Kasumi-1 (cell line): ENCODE results near the gene UNC5C.
"Not testable (repeated sequence)": the region's sequence is repeated elsewhere in the genome, so short reads cannot be mapped to it uniquely, and the experiment has no call there.

Experiments
- DNase-seq, 2 experiments: peaks; one replicate each; lab custom pipeline; 2025; lab: John Stamatoyannopoulos, UW

The UNC5C gene

DNA sequence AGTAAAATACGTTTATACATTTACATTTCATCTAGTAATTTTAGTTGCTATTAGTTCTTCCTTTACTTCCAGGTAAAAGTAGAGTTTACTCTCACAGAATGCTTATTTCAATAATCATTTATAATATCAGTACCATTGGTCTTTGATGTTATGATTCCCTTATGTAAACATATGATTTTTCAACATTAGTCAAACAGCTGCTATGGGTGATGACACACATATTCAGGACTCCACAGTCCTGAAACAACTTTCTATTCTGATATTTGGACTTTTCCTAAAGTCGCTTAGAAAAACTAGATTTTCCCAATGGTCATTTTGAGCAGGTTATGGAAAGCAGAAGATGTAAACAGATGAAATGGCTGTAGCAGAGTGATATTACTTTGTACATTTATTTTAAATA lies 369.8 kb downstream of the UNC5C start:
- no peak for DNase-seq

DNA sequence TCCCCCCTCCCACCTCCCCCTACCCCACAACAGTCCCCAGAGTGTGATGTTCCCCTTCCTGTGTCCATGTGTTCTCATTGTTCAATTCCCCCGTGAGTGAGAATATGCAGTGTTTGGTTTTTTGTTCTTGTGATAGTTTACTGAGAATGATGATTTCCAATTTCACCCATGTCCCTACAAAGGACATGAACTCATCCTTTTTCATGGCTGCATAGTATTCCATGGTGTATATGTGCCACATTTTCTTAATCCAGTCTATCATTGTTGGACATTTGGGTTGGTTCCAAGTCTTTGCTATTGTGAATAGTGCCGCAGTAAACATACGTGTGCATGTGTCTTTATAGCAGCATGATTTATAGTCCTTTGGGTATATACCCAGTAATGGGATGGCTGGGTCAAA lies 377.4 kb downstream of the UNC5C start:
- DNase-seq, result not testable (repeated sequence)

DNA sequence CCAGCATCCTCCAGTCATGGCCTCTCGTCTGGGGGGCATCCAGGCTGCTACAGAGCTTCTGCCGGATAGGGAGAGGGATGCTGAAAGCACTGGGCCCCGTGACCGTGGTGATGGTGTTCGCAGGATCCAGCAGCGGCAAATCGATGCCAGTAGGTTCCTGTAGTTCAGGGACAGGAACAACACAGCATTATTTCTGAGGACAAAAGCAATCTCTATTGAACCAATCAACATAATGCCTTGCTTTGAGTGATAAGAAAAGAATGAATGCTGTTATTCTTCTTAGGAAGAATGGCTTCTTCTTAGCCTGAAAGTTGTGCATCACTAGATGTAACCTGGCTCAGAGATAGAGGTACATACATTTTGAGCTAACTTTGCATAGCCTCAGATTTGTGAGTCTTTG lies 378.6 kb downstream of the UNC5C start:
- DNase-seq, result no peak

DNA sequence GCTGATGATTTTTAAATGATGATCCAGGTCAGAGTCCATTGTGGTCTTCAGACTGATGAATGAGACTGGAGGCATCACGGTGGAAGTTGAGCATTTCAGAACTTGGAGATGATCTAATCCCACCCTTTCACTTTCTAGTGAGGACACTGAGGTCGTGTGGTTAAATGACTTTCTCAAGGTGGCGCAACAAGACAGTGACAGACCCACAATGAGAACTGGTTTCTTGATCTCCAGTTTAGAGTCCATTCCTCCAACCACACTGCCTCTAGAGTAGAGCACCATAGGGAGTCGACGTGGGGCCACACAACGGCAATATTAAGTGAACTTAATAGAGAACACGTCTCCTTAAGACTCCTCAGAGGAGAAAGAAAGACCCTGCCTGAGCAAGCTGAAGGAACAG lies 381.0 kb downstream of the UNC5C start:
- peak; percentile 15 to 16 for DNase-seq

DNA sequence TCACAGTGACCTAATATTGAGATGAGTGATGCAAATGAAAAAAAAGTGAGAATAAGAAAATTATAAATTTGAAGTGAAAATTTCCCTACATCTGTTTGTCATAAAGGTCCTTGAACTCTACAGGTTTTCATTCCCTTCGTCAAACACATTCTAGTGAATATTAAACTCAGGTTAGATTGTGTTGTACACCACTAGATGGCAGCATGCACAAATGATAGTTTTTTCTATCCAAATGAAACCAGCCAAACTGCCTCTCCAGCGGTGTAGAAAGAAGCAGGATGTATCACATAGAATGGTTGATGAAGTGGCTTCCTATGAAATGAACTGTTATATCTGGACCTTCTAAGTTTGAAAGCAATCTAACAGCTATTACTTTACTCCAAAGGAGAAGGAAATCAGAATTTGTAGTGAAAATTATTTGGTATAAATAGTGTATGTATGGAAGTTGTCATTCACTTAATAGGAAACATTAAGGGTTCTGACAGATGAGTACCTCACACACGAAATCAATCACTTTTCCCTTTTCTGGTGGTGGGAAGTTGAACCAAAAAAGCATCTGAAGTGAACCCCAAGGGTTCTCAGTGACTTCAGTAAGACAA lies 382.7 kb downstream of the UNC5C start:
- peak; percentile 77 to 81 for DNase-seq

DNA sequence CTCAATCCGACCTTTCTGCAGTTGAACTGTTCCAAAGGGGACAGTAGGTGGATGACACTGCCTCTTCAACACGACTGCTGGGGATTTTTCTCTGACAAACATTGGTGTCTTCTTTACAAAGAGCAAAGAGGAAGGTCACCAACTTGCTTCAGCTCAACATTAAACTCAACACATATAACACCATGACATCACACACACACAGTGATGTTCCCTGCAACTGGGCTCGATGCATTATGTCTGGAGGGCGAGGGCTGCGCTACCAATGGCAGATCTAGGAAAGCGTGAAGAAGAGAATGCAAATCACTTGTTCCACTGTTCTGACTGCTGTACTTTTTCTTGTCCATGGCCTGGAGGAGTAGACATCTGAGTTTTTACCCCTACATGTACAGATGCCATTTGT lies 385.9 kb downstream of the UNC5C start:
- DNase-seq, result no peak

DNA sequence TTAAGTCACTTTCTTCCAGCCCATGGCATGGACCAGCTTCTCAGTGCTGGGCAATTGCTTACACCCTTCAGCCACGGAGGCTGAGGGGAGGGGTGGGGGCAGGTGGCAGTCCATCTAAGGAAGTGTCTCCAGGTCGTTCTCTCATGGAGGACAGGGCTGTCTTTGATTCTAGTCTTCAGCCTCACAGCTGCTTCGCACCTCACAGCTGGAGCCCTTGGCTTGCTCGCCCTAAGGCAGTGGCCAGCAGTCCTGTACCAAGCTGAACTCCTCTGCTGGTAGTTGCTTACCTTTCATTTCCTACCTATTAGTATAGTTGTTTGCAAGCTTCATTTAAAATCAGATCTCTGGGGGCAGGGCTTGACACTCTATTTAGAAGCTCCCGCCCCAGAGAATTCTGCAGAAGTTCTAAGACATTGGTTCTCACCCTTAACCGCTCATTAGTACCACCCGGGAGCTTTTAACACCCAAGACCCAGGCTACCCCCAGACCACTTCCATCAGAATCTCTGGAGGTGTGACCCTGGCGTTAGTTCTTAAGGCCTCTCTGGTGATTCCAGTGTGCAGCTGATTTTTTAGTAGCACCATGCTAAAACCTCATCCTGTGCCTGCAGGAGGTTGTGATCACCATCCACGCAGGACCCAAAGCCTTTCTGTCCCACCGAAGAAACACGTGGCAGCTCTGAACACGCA lies 386.8 kb downstream of the UNC5C start:
- DNase-seq, result no peak

DNA sequence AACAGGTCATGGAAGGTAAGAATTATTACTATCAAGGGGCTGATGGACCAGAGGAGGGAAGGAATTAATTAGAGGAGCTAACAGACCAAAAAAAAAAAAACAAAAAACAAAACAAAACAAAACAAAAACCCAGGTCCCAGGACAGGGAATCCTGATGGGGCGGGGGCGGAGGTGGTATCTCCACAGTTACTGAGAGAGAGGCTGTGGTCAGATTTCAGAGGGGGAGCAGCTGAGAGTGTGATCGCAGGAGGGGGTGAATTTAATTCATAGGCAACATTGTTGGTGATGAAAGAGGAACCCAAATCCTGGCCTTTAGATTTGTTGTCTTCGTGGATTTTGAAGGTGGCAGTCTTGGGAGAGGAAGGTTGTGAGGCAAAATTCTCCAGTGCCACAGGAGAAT lies 389.4 kb downstream of the UNC5C start:
- DNase-seq, result no peak

- no peak for DNase-seq
These were observed 390.1 kb downstream of the UNC5C start for GRCh38 chr4:95158626-95159025.

DNA sequence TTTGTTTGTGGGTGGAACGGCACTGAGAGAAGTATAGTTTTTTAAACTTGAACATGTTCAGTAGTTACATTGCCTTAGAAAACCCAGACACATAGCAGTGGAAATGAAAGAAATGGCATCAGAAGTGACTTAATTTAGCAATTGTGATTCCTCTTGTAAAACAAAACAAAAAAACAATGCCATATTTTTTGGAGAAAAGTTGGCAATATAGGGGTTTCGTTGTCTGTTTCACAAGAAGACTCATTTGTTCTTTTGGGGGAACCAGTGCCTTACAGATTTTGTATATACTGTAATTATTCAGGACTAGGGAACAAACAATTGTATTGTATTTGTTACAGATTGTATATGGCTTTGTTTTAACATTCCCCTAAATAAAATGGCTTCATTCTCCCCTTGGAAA lies 390.7 kb downstream of the UNC5C start:
- no peak for DNase-seq

DNA sequence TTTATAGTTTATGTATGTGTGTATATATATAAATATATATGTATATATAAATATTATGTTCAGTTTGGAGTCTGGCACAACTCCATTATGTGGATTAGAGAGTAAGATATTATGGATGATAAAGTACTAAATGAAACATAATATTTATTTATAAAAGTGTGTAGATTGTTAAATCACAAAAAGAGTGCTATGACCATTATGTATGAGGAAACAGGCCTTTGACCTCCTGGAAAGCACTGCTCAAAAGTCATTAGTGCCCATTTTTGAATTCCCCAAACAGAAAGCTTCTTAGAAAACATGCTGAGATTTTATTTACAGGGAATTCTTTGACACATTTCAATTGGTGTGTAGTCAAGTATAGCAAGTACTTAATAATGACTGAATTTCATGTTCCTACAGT lies 391.2 kb downstream of the UNC5C start:
- DNase-seq, result no peak

GRCh38 chr4:95156452-95156765 lies 392.4 kb downstream of the UNC5C start:
- DNase-seq, result no peak

DNA sequence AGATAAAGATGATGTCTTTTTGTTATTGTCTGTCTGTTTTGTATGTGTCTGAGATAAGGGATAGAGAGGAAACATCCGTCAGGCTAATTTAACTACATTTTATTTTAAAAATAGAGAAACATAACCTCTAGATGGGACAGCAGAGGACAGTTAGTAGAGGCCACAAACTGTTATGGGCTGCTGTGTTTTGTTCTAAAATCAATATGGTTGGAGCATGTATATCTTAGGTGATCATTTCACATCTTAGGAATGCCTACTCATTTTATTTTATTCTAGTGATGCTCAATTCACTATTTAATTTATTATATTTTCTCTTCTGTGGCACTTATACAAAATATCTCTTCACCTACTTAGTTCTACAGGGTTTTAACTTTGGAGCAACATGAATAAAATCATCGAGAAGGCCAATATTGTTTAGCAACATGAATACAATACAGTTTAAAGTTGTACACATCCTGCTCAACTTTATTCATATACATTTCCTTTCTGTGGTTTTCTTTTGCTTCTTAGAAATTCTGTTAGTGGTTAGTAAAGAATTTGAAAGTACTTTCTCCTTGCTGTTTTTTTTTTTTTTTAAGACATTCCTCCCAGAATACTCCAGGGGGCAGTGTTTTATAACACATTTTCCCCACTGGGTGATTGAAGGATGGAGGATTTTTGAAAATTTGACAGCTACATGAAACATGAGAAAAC lies 392.9 kb downstream of the UNC5C start:
- DNase-seq, result peak; percentile 51 to 73

DNA sequence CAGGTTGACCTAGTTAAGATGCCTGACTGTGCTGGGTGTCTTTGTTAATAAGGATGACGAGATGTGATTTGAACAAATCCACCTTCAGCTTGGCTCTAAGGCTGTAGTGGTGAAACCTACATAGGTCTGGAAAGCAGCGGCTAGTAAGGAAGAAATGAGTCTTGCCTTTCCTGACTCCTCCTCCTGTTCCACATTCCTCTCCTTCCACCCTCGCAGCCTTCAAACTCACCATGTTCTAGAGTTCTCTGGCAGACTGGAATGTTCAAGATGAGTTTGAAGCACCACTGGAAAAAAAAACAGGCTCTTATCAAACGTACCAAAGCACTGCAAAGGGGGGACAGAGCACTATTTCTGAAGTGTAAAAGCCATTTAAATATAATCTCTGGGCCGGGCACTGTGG lies 395.6 kb downstream of the UNC5C start:
- no peak for DNase-seq

GRCh38 chr4:95151255-95151654 lies 397.5 kb downstream of the UNC5C start:
- no peak for DNase-seq

DNA sequence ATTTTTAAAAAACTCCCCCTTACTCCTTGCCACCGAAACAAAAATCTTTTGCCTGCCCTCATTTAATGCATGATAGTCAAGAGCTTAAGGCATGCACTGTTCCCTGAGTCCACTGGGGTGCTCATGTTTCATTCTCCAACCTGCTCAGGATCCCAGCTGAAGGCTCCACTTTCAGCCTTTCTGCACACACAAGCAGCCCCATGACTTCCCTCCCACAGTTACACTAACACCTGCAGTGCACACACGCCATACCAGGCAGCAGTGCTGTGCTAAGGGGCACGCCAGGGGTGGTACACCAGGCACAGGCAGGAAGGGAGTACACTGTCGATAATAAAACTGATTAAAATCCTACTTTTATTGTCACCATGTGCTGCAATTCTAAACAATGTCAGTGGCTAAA lies 405.8 kb downstream of the UNC5C start:
- DNase-seq, result no peak

GRCh38 chr4:95141361-95141760 lies 407.4 kb downstream of the UNC5C start:
- DNase-seq, result no peak

GRCh38 chr4:95139424-95139823 lies 409.3 kb downstream of the UNC5C start:
- DNase-seq, result not testable (repeated sequence)

DNA sequence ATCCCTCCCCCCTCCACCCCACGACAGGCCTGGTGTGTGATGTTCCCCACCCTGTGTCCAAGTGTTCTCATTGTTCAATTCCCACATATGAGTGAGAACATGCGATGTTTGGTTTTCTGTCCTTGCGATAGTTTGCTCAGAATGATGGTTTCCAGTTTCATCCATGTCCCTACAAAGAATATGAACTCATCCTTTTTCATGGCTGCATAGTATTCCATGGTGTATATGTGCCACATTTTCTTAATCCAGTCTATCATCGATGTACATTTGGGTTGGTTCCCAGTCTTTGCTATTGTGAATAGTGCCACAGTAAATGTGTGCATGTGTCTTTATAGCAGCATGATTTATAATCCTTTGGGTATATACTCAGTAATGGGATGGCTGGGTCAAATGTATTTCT lies 414.8 kb downstream of the UNC5C start:
- not testable (repeated sequence) for DNase-seq

DNA sequence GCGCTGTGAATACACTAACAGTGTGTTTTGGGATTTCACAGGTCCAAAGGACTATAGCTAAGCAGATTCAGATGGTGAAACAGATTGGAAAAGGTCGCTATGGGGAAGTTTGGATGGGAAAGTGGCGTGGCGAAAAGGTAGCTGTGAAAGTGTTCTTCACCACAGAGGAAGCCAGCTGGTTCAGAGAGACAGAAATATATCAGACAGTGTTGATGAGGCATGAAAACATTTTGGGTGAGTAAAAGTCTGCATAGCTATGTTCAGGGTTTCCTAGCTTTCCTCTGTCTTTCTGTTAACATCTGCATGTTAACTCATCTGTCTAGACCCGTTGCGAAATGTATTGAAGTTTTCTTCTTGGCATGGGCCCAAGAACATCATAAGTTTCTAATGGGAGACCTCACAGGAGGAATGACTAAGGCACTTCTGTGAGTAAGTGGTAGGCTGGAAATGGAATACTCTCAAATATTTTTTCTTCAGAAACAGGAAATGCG lies 418.9 kb downstream of the UNC5C start:
- DNase-seq, result peak; percentile 85 to 87

DNA sequence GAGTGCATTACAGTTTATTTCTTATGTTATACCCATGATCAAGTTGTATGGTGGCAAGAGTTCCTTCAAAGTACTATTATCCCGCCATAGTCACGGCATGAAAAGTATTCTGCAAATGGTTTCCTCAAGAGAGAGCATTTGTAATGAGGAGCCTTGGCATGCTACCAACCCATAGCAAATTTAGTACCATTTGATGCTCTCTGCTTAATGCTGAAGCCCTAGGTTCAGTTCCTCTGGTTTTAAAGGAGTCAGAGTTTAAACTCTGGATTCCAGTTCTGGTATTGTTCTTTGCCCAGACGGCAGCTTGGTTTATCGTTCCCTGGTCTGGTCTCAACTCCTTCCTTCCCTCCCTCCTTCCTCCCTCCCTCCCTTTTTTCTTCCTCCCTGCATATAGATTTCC lies 419.7 kb downstream of the UNC5C start:
- no peak for DNase-seq

GRCh38 chr4:95124906-95125504 lies 423.8 kb downstream of the UNC5C start:
- peak; percentile 65 to 71 for DNase-seq

- DNase-seq, result no peak
These were observed 426.8 kb downstream of the UNC5C start for GRCh38 chr4:95122001-95122400.
